ENCODE measurements around the gene UGT1A9.

The UGT1A9 gene

GRCh38 chr2:233679196-233679595 is 7.5 kb downstream of the UGT1A9 start:
- no peak overlapping the region for H3K9ac ChIP-seq
- no peak overlapping the region for H3K4me2 ChIP-seq
- no peaks in the 10 kb centered on the region for H3K9me3 ChIP-seq
- H3K27me3 ChIP-seq, result no peaks in the 10 kb centered on the region
- peaks cover 13% of the 10 kb centered on the region for H3K4me1 ChIP-seq
- H4K20me1 ChIP-seq, result no peaks in the 10 kb centered on the region
- H3K27ac ChIP-seq, result no peak overlapping the region
- no peak for TF ChIP-seq Cebpa-rat (IDR thresholded peaks at IDR 0.05)
- H3K4me3 ChIP-seq, result no peak overlapping the region
- no peaks in the 10 kb centered on the region for H3K36me3 ChIP-seq

GRCh38 chr2:233680361-233681045 is 8.8 kb downstream of the UGT1A9 start:
- Histone ChIP-seq H3K4me1 (peaks cover 13% of the 10 kb centered on the region), H4K20me1 (no peaks in the 10 kb centered on the region), H3K4me3 (no peak overlapping the region), H3K27me3 (no peaks in the 10 kb centered on the region), H3K9me3 (no peaks in the 10 kb centered on the region), H3K36me3 (no peaks in the 10 kb centered on the region), H3K27ac (no peak overlapping the region), H3K9ac (no peak overlapping the region), H3K4me2 (no peak overlapping the region)
- no peak for TF ChIP-seq Cebpa-rat (IDR thresholded peaks at IDR 0.05)

GRCh38 chr2:233681521-233682099 is 9.9 kb downstream of the UGT1A9 start, which contains the start of gene UGT1A7:
Gene UGT1A7, plus strand, starts transcription at chr2:233681901. Its CDS starts 37 bp downstream, at chr2:233681938.
- H3K9ac ChIP-seq, result no peak within 1 kb of the TSS
- H3K4me1 ChIP-seq, result peaks cover 13% of the 10 kb centered on the region
- TF ChIP-seq Cebpa-rat (IDR thresholded peaks at IDR 0.05), result no peak
- no peaks in the 10 kb centered on the region for H3K36me3 ChIP-seq
- H4K20me1 ChIP-seq, result no peaks in the 10 kb centered on the region
- H3K27ac ChIP-seq, result no peak within 1 kb of the TSS
- no peaks in the 10 kb centered on the region for H3K9me3 ChIP-seq
- no peak within 1 kb of the TSS for H3K4me3 ChIP-seq
- H3K27me3 ChIP-seq, result no peaks in the 10 kb centered on the region
- peak within 1 kb of the TSS; percentile 42 for H3K4me2 ChIP-seq

GRCh38 chr2:233684640-233685039 is 12.9 kb downstream of the UGT1A9 start:
- TF ChIP-seq Cebpa-rat (IDR thresholded peaks at IDR 0.05), result no peak
- Histone ChIP-seq H3K36me3 (no peaks in the 10 kb centered on the region), H4K20me1 (no peaks in the 10 kb centered on the region), H3K4me3 (no peak overlapping the region), H3K27ac (no peak overlapping the region), H3K9ac (no peak overlapping the region), H3K9me3 (no peaks in the 10 kb centered on the region), H3K4me2 (no peak overlapping the region), H3K27me3 (no peaks in the 10 kb centered on the region), H3K4me1 (peaks cover 13% of the 10 kb centered on the region)

- Histone ChIP-seq H3K36me3 (no peaks in the 10 kb centered on the region), H3K27ac (no peak overlapping the region), H4K20me1 (no peaks in the 10 kb centered on the region), H3K9me3 (no peaks in the 10 kb centered on the region), H3K4me2 (no peak overlapping the region), H3K27me3 (no peaks in the 10 kb centered on the region), H3K4me1 (peaks cover 13% of the 10 kb centered on the region), H3K9ac (no peak overlapping the region), H3K4me3 (no peak overlapping the region)
- no peak for TF ChIP-seq Cebpa-rat (IDR thresholded peaks at IDR 0.05)
Observed at GRCh38 chr2:233686928-233687327, 15.2 kb downstream of the UGT1A9 start.

- no peak for TF ChIP-seq Cebpa-rat (IDR thresholded peaks at IDR 0.05)
- Histone ChIP-seq H3K9me3 (no peaks in the 10 kb centered on the region), H3K27ac (no peak overlapping the region), H3K4me3 (no peak overlapping the region), H3K27me3 (no peaks in the 10 kb centered on the region), H3K36me3 (no peaks in the 10 kb centered on the region), H3K9ac (no peak overlapping the region), H3K4me2 (no peak overlapping the region), H3K4me1 (peaks cover under 1% of the 10 kb centered on the region; the same call in 1 of the 2 replicates), H4K20me1 (no peaks in the 10 kb centered on the region)
Observed at GRCh38 chr2:233688341-233688740, 16.6 kb downstream of the UGT1A9 start.

GRCh38 chr2:233689031-233689430 is 17.3 kb downstream of the UGT1A9 start:
- H3K27ac ChIP-seq, result no peak overlapping the region
- H3K4me1 ChIP-seq, result no peaks in the 10 kb centered on the region
- H3K9me3 ChIP-seq, result no peaks in the 10 kb centered on the region
- H3K4me2 ChIP-seq, result no peak overlapping the region
- no peaks in the 10 kb centered on the region for H3K27me3 ChIP-seq
- H4K20me1 ChIP-seq, result no peaks in the 10 kb centered on the region
- H3K36me3 ChIP-seq, result no peaks in the 10 kb centered on the region
- no peak overlapping the region for H3K4me3 ChIP-seq
- no peak for TF ChIP-seq Cebpa-rat (IDR thresholded peaks at IDR 0.05)
- no peak overlapping the region for H3K9ac ChIP-seq

- H3K27ac ChIP-seq, result no peak overlapping the region
- H3K9ac ChIP-seq, result no peak overlapping the region
- H4K20me1 ChIP-seq, result no peaks in the 10 kb centered on the region
- H3K27me3 ChIP-seq, result no peaks in the 10 kb centered on the region
- H3K9me3 ChIP-seq, result no peaks in the 10 kb centered on the region
- TF ChIP-seq Cebpa-rat (IDR thresholded peaks at IDR 0.05), result no peak
- no peak overlapping the region for H3K4me3 ChIP-seq
- no peak overlapping the region for H3K4me2 ChIP-seq
- no peaks in the 10 kb centered on the region for H3K36me3 ChIP-seq
- H3K4me1 ChIP-seq, result no peaks in the 10 kb centered on the region
Observed at GRCh38 chr2:233689501-233689900, 17.8 kb downstream of the UGT1A9 start.

GRCh38 chr2:233690444-233690843 is 18.7 kb downstream of the UGT1A9 start:
- H3K9ac ChIP-seq, result no peak overlapping the region
- no peaks in the 10 kb centered on the region for H3K9me3 ChIP-seq
- H4K20me1 ChIP-seq, result no peaks in the 10 kb centered on the region
- H3K4me1 ChIP-seq, result no peaks in the 10 kb centered on the region
- no peaks in the 10 kb centered on the region for H3K36me3 ChIP-seq
- no peak overlapping the region for H3K27ac ChIP-seq
- H3K4me3 ChIP-seq, result no peak overlapping the region
- TF ChIP-seq Cebpa-rat (IDR thresholded peaks at IDR 0.05), result no peak
- H3K4me2 ChIP-seq, result no peak overlapping the region
- no peaks in the 10 kb centered on the region for H3K27me3 ChIP-seq
